ENCODE data around the gene PLXDC2. TPM values are rescaled to one million over a fixed set of nuclear protein-coding genes. Genes with fewer than 3 reads are reported as not detected.

Gene PLXDC2
- total and polyA plus RNA-seq, 10 of the 15 experiments (the other 5 are each of a cell fraction or from before 2014, with no cell fraction given): 0.05 to 1.8 (median 0.14) TPM; not detected in 2

GRCh38 chr10:20240643-20241042 lies 424.4 kb downstream of the PLXDC2 start:
- Histone ChIP-seq H3K36me3 (ENCODE audit: control insufficient read depth in 2 of 2, insufficient read depth in 2 of 2, low read length in 1 of 2) (no peaks in the 10 kb centered on the region), H3K27ac (ENCODE audit: control insufficient read depth, insufficient read depth) (no peak overlapping the region), H4K20me1 (ENCODE audit: control insufficient read depth, insufficient read depth) (no peaks in the 10 kb centered on the region), H3K4me1 (ENCODE audit: control insufficient read depth, insufficient read depth, low read length) (no peaks in the 10 kb centered on the region), H3K79me2 (ENCODE audit: control insufficient read depth, insufficient read depth, low read length) (no peaks in the 10 kb centered on the region), H3K27me3 (replicated peaks in 1 of 2; ENCODE audit: control insufficient read depth in 2 of 2, insufficient read depth in 2 of 2, low read length in 1 of 2) (no peaks in the 10 kb centered on the region), H3K4me3 (no peak overlapping the region), H3K9me3 (replicated peaks; ENCODE audit: control insufficient read depth, insufficient read depth, low read length) (no peaks in the 10 kb centered on the region), H3K4me2 (ENCODE audit: control insufficient read depth, insufficient read depth) (no peak overlapping the region), H3K9ac (ENCODE audit: control insufficient read depth, insufficient read depth, low read length) (no peak overlapping the region), H2AFZ (ENCODE audit: control insufficient read depth, low read depth, low read length) (no peak overlapping the region)
- 0% methylated on average over 1 of the region's 1 CpG for WGBS (ENCODE audit: insufficient coverage, insufficient replicate concordance, low lambda C conversion rate, missing lambda C conversion rate)
- in situ Hi-C loops (cut with MboI) (no loop called here), intact Hi-C loops (cut with micrococcal nuclease; ENCODE audit: unreplicated experiment) (no loop called here)
- FAIRE-seq (no peak), DNase-seq (ENCODE audit: low read depth, low spot score) (no peak), ATAC-seq (no peak)
- BruUV-seq (replicated peaks): no TSS peak
- TF ChIP-seq CTCF (IDR thresholded peaks at IDR 0.05 in 2 of 3, conservative IDR thresholded peaks at IDR 0.05 in 1 of 3; ENCODE audit: control insufficient read depth in 2 of 3, extremely low read depth in 1 of 3, insufficient read depth in 1 of 3, low read depth in 3 of 3, low read length in 3 of 3) (no peak), SUZ12 (IDR thresholded peaks at IDR 0.05; ENCODE audit: unreplicated experiment) (no peak), SRF (IDR thresholded peaks at IDR 0.05; ENCODE audit: low read depth in 2 of 2, low read length in 2 of 2) (no peak), SMC3 (IDR thresholded peaks at IDR 0.05; ENCODE audit: borderline replicate concordance, low read length) (no peak), NFYB (IDR thresholded peaks at IDR 0.05; ENCODE audit: insufficient read depth, low read depth, low read length) (no peak), NKRF (conservative IDR thresholded peaks at IDR 0.05) (no peak), POU2F2 (IDR thresholded peaks at IDR 0.05; ENCODE audit: borderline replicate concordance, low read depth, low read length) (no peak), TAF1 (IDR thresholded peaks at IDR 0.05; ENCODE audit: borderline replicate concordance, low read depth, low read length) (no peak), MYB (IDR thresholded peaks at IDR 0.05; ENCODE audit: borderline replicate concordance, low read depth, low read length) (no peak), BCL11A (IDR thresholded peaks at IDR 0.05; ENCODE audit: low read depth, low read length) (no peak), ZBTB4 (CRISPR knock-in tag; IDR thresholded peaks at IDR 0.05) (no peak), EZH2 (IDR thresholded peaks at IDR 0.05; ENCODE audit: borderline replicate concordance, control insufficient read depth, low read depth, low read length) (no peak), NFIC (IDR thresholded peaks at IDR 0.05; ENCODE audit: low read depth, low read length) (no peak), TCF12 (IDR thresholded peaks at IDR 0.05; ENCODE audit: low read depth, low read length) (no peak)
- SMC1A ChIA-PET (ENCODE audit: uncharacterized antibody, unreplicated experiment): no interaction called here
- CTCF ChIA-PET: no interaction called here
- RAD21 ChIA-PET (ENCODE audit: unreplicated experiment): no interaction called here
- POLR2A ChIA-PET: no interaction called here
